Immature natural killer cell (primary cell): ENCODE results near the gene REEP1. TPM values are rescaled to one million over a fixed set of nuclear protein-coding genes. Genes with fewer than 3 reads are reported as not detected.

Experiments used
- DNase-seq, 3 donors: peaks; one replicate each; pipeline ENCODE4 v3.0.0; 2022; ENCODE audit warnings: mixed read lengths in 1 of 3
- H3K27ac Mint-ChIP-seq, 6 donors: one replicate each; pipeline ENCODE4 v1.8.0; 2020; ENCODE audit warnings: mixed read lengths in 6 of 6, mild to moderate bottlenecking in 5 of 6, inconsistent platforms in 4 of 6, moderate library complexity in 3 of 6
- H3K27me3 Mint-ChIP-seq, 3 donors: one replicate each; pipeline ENCODE4 v1.8.0; 2020 to 2021; ENCODE audit warnings: low read depth in 3 of 3, mild to moderate bottlenecking in 3 of 3, mixed read lengths in 3 of 3, moderate library complexity in 3 of 3, inconsistent platforms in 1 of 3
- H3K36me3 Mint-ChIP-seq, 3 donors: one replicate each; pipeline ENCODE4 v1.8.0; 2020; ENCODE audit warnings: mixed read lengths in 3 of 3, inconsistent platforms in 2 of 3, mild to moderate bottlenecking in 2 of 3
- H3K4me1 Mint-ChIP-seq, 2 donors: one replicate each; pipeline ENCODE4 v1.8.0; 2020; ENCODE audit warnings: inconsistent platforms in 2 of 2, mild to moderate bottlenecking in 2 of 2, mixed read lengths in 2 of 2, moderate library complexity in 1 of 2
- H3K4me3 Mint-ChIP-seq, 5 donors: one replicate each; pipeline ENCODE4 v1.8.0; 2020; ENCODE audit warnings: mild to moderate bottlenecking in 5 of 5, mixed read lengths in 5 of 5, inconsistent platforms in 3 of 5, moderate library complexity in 3 of 5
- H3K9me3 Mint-ChIP-seq, 6 donors: one replicate each; pipeline ENCODE4 v1.8.0; 2020; ENCODE audit warnings: mild to moderate bottlenecking in 6 of 6, mixed read lengths in 6 of 6, inconsistent platforms in 4 of 6, moderate library complexity in 3 of 6
- polyA plus RNA-seq, 3 donors: library from polyadenylated mRNA; unstranded; fragments of 300-500 nt; fragmentation: Illumina TruSeq; gene quantifications; one replicate each; pipeline ENCODE4 v1.2.3, GENCODE V29; 2021

The REEP1 gene
- polyA plus RNA-seq, 3 donors from 2014 or later, result not detected

DNA sequence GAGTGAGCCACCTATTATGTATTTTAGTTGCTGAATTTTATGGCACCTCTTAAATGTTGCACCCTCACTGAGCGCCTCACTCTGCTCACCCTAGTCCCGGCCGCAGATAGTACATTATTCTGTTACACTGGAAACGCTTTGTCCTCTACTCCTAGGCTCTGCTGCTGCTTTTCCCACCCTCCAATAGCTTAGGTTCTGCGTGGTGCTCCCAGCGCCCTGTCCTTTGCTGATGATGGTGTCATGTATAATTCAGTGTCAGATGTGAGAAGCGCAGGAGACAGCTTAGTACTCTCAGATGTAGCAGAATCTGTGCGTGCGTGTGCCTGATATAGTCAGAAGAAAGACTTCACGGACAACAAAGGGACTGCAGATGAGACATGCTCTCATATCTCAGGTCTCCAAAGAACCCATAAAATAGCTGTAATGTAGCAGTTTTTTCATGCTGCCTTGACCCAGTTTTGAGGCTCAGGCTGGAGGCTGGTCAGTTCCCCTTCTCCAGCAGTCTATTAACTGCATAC lies 1.4 kb upstream of the REEP1 start:
- Mint-ChIP-seq H3K27me3 (peaks cover 16 to 36% (median 24%) of the 10 kb centered on the region in 3 donors), H3K4me3 (no peak overlapping the region), H3K36me3 (peaks cover 0 to 12% (median 4%) of the 10 kb centered on the region in 3 donors), H3K4me1 (peaks cover 6 to 9% of the 10 kb centered on the region in 2 donors), H3K27ac (no peak overlapping the region), H3K9me3 (peaks cover 10 to 22% (median 19%) of the 10 kb centered on the region in 6 donors)
- no peak for DNase-seq

DNA sequence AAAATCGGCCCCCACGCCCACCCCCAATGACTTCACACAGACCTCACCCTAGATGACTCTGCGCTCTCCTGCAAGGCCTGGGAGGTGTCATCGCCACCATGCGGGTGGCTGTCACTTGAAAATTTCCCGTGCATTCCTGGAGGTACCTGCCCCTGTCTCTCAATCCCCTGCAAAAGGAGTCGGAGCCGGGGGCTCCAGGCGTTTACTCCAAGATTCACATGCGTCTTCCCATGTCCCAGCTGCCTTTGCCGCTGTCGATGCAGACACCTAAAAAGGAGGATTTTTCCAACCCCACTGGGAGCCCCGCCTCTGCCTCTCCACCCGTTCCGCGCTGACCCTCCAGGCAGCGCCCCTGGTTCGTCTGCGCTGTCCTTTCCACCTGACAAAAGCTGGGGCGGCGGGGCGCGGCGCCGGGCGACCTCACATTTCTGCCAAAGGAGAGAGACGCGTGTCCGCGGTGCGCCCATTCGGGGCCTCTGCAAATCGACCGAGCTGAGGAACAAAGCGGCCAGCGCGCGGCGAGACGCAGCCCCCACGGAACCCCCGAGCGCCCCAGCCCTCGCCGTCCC lies 667 bp downstream of the REEP1 start:
- Mint-ChIP-seq H3K27ac (no peak overlapping the region), H3K36me3 (peaks cover 0 to 12% (median 4%) of the 10 kb centered on the region in 3 donors), H3K9me3 (peaks cover 8 to 14% (median 13%) of the 10 kb centered on the region in 6 donors), H3K27me3 (peaks cover 11 to 37% (median 23%) of the 10 kb centered on the region in 3 donors), H3K4me1 (peaks cover 6 to 9% of the 10 kb centered on the region in 2 donors), H3K4me3 (peak overlapping the region in 2 of 5 donors; percentile 20 to 47)
- DNase-seq, result no peak

DNA sequence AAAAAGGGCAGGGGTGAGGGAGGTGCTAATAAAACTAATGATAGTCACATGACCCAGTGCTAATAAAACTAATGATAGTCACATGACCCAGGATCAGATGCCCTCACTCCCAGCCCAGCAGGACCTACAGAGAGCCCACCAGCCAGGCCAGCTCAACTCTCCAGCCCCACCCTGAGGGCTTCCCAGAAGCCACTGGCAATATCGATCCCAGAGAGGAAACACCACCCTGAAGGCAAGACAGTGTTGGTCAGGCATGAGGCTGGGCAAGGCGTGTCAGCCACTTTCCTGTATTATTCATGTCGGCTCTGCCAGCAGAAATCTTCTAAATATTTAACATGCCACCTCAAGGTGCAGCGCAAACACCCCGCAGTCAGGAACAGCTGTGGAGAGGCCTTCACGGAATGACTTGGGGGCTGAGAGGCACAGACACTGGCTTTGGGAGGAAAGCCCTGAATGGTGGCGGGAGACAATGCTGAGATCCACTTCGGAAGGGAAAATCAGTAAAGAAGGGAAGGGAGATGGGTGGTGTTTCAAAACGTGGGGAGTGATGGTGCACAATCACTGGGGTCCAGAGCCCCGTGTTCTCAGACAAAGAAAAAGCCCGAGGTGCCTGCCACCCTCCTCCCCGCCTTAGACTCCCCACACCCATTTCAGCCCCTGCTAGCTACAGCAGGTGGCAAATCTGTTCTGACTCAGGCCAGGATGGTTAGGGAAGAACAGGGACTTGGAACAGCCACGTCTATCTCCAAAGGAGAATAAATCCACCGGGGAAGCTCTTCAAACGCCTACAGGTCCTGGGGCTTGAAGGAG lies 1.4 kb downstream of the REEP1 start:
- no peak for DNase-seq
- peaks cover 6 to 9% of the 10 kb centered on the region in 2 donors for H3K4me1 Mint-ChIP-seq
- no peak overlapping the region for H3K27ac Mint-ChIP-seq
- peaks cover 0 to 7% (median under 1%) of the 10 kb centered on the region in 3 donors for H3K36me3 Mint-ChIP-seq
- H3K9me3 Mint-ChIP-seq, result peaks cover 2 to 9% (median 6%) of the 10 kb centered on the region in 6 donors
- H3K4me3 Mint-ChIP-seq, result peak overlapping the region in 2 of 5 donors; percentile 10 to 23
- peaks cover 11 to 30% (median 23%) of the 10 kb centered on the region in 3 donors for H3K27me3 Mint-ChIP-seq

DNA sequence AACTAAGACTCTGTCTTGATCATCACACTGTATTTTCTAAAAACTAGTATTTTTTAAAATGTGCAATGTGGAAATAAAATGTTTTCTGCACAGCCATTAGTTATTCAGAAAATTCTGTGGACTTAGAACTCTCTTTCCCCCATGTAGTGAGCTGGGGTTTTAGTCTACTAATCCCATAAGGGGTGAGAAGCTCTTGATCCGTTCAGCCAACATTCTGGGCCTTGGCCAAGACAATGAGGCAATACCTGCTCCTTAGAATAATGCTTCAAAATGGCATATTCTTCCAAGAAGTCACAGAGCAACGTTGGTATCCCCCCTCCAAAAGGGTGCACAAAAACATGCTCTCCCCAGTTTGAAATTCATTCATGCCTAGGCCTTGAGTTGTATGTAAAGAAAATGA lies 4.0 kb downstream of the REEP1 start:
- DNase-seq, result no peak
- H3K36me3 Mint-ChIP-seq, result peaks cover 0 to 3% (median 0%) of the 10 kb centered on the region in 3 donors
- no peak overlapping the region for H3K27ac Mint-ChIP-seq
- peaks cover 4 to 27% (median 13%) of the 10 kb centered on the region in 3 donors for H3K27me3 Mint-ChIP-seq
- peaks cover 0 to 2% (median 0%) of the 10 kb centered on the region in 6 donors for H3K9me3 Mint-ChIP-seq
- no peak overlapping the region for H3K4me3 Mint-ChIP-seq
- H3K4me1 Mint-ChIP-seq, result peaks cover 6 to 7% of the 10 kb centered on the region in 2 donors

DNA sequence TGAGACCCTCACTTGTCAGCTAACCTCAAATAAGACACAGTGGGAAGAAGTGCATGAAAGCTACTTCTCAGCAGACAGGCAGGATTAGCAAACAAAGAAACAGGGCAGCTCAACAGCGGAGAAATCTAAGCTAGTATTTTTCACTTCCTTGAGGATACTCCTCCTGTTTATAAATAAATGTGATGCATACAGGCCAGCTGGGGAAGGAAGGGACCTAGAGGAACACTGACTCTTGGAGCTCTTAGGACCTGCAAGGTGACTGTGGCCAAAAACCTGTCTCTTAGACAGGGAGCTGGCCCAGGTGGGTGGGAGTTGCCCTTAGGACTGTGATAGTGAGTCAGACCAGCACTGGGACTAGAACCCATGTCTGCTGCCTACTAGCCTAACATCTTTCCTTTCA lies 4.8 kb downstream of the REEP1 start:
- Mint-ChIP-seq H3K4me3 (no peak overlapping the region), H3K27me3 (peaks cover 2 to 29% (median 8%) of the 10 kb centered on the region in 3 donors), H3K36me3 (no peaks in the 10 kb centered on the region), H3K4me1 (peaks cover 0 to 3% of the 10 kb centered on the region in 2 donors), H3K9me3 (peaks cover 0 to 2% (median 0%) of the 10 kb centered on the region in 6 donors), H3K27ac (no peak overlapping the region)
- no peak for DNase-seq

DNA sequence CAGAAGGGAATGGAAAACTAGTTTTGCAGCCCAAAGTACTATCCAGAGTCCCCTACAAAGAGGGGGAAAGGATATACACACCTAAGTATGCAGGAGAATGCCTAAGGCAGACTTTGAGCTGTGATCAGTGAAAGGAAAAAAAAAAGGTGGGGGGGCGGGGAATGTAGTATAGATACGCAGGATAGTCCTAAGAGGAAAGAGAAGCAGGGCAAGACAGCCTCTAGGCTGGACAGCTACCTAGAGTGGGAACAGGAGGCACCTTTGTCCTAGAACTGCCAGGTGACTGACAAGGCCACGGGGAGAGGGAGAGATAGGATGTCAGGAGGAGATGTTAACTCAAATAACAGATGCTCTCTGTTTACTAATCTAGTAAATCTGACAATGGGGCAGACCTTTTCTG lies 6.0 kb downstream of the REEP1 start:
- H3K27ac Mint-ChIP-seq, result no peak overlapping the region
- H3K36me3 Mint-ChIP-seq, result no peaks in the 10 kb centered on the region
- H3K4me1 Mint-ChIP-seq, result peaks cover 0 to under 1% of the 10 kb centered on the region in 2 donors
- peaks cover 4 to 27% (median 7%) of the 10 kb centered on the region in 3 donors for H3K27me3 Mint-ChIP-seq
- H3K9me3 Mint-ChIP-seq, result peaks cover 0 to 2% (median 0%) of the 10 kb centered on the region in 6 donors
- DNase-seq, result no peak
- H3K4me3 Mint-ChIP-seq, result no peak overlapping the region

DNA sequence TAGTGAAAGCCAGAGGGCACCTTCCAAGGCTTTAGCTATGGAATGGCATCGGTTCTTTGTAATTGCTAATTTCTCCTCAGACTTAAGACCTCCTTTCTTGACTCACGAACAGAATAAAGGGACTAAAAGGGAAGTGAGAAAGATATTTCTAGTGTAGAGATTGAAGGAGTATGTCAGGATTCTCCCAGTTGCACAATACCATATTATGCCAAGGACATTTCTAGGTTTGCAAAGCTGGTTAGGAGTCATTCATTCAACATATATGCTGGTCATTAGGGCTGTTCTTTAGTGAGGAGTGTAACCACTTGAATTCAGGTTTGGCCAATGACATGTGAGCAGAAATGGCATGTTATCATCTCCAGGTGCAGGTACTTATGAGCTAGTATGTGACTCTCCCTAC lies 7.4 kb downstream of the REEP1 start:
- peaks cover 0 to 19% (median 4%) of the 10 kb centered on the region in 3 donors for H3K27me3 Mint-ChIP-seq

DNA sequence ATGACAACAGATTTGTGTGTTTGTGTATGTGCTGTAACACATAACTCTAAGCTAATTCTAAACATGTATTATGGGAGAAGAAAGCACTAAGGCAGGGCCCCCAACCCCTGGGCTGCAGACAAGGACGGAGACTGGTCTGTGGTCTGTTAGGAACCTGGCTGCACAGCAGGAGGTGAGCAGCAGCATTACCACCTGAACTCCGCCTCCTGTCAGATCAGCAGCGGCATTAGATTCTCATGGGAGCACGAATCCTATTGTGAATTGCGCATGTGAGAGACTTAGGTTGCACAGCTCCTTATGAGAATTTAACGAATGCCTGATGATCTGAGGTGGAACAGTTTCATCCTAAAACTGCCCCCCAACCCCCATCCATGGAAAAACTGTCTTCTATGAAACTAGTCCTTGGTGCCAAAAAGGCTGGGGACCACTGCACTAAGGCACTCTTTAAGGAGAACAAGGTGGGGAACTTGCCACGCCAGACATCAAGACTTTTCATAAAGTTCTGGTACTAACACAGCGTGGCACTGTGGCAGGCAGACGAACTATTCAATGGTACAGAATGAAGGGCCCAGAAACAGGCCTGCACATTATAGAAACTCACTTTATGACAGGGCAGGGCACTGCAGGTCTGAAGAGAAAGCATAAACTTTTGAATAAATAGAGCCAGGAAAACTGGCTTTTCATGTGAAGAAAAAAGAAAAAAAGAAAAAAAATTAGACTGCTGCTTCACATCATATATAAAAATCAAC lies 14.0 kb downstream of the REEP1 start:
- Mint-ChIP-seq H3K4me3 (no peak overlapping the region), H3K36me3 (no peaks in the 10 kb centered on the region), H3K27me3 (peaks cover 2 to 4% (median 3%) of the 10 kb centered on the region in 3 donors), H3K4me1 (no peaks in the 10 kb centered on the region), H3K9me3 (peaks cover 0 to 1% (median 0%) of the 10 kb centered on the region in 6 donors), H3K27ac (no peak overlapping the region)
- no peak for DNase-seq

More for the DNA sequence above, 7.4 kb downstream of the REEP1 start:
- Mint-ChIP-seq H3K27ac (no peak overlapping the region), H3K4me1 (no peaks in the 10 kb centered on the region), H3K9me3 (peaks cover 0 to 2% (median 0%) of the 10 kb centered on the region in 6 donors), H3K4me3 (no peak overlapping the region), H3K36me3 (no peaks in the 10 kb centered on the region)
- no peak for DNase-seq

DNA sequence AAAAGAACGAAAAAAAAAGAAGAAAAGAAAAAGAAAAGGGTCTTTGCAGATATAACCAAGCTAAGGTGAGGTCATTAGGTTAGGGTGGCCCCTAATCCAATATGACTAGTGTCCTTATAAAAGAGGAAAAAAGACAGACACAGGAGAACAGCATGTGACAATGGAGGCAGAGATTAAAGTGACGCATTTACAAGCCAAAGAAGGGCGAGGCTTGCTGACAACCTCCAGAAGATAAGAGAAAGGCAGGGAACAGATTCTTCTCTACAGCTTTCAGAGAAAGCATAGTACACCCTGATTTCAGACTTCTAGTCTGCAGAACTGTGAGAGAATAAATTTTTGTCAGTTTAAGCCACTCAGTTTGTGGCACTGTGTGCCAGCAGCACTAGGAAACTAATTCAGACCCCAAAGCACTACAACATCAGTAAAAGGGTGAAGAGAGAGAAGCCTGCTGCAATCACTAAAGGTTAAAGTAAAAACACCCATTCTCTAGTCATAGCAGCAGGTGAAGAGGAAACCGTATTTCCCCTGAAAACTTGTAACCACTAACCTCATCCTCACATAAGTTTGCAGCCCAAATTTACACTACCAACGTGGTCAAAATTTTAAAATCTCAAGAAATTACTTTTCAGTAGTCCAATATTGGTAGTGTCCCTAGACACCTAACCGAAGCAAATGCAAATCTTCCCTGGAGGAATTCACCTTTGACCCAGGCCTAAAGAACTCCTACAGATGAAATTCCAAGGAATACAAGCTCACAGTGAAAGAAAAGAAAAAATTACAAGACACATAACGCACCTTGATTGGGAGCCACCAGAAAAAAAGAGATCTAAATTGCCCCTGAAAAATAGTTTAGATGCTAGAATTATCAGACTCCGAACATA lies 17.5 kb downstream of the REEP1 start:
- no peak overlapping the region for H3K27ac Mint-ChIP-seq
- no peak for DNase-seq
- no peak overlapping the region for H3K4me3 Mint-ChIP-seq
- H3K9me3 Mint-ChIP-seq, result peaks cover 0 to 1% (median 0%) of the 10 kb centered on the region in 6 donors
- H3K4me1 Mint-ChIP-seq, result no peaks in the 10 kb centered on the region
- H3K36me3 Mint-ChIP-seq, result no peaks in the 10 kb centered on the region
- peaks cover 0 to 10% (median 0%) of the 10 kb centered on the region in 3 donors for H3K27me3 Mint-ChIP-seq

DNA sequence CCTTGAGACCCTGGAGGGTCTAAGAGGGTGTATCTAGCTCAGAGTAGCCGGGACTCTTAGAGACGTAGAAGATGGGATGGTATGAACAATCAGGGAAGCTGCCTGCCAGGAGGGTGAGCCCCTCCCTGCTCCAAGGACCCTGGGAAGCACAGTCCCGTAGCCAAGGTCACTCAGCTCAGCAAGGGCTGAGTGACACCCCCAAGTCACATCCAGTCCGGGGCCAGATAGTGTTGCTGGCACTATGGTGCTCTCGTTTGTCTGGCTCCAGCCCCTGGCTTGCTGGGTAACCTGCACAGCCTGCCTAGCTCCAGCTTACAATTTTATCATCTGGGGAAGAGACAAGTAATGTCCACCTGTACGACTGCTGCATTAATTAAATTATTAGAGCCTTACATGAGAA lies 22.3 kb downstream of the REEP1 start:
- Mint-ChIP-seq H3K27me3 (peaks cover 0 to 9% (median 3%) of the 10 kb centered on the region in 3 donors), H3K9me3 (no peaks in the 10 kb centered on the region), H3K36me3 (no peaks in the 10 kb centered on the region), H3K27ac (no peak overlapping the region), H3K4me3 (no peak overlapping the region), H3K4me1 (no peaks in the 10 kb centered on the region)
- no peak for DNase-seq

DNA sequence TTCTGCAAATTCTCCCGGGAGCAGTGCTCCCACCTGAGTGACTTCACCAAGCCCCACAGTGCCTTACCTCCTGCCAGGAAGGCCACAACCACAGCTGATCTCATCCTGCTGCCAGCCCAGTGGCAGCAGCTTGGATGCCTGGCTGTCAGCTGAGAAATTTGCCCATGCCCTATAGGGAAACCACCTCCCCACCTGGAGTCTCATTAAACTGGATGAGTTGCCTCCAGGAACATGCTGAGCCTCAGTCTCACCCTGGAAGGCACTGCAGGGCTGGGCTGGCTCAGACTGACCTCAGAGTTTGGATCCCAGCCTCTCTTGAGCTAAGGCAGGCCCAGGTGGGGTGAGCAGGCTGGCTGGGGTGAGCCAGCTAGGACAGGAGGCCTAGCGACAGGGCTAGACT lies 23.3 kb downstream of the REEP1 start:
- no peak for DNase-seq

DNA sequence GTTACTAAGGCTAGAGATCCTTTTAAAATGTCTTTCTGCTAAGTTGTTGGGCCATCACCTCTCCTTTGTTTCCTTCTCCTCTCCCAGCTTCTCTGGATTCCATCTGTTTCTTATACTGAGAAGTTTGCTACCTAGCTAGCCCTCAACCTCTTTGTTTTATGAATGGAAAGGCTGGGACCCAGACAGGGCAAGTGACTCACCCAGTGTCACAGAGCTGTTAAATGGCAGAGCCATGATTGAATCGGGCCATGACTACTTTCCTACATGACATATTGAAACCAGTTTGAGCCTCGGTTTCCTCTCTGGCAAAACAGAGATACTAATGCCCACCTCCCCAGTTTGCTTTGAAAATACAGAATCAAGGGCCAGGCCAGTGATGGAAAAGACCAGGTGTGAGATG lies 24.1 kb downstream of the REEP1 start:
- Mint-ChIP-seq H3K9me3 (no peaks in the 10 kb centered on the region), H3K4me3 (no peak overlapping the region), H3K4me1 (no peaks in the 10 kb centered on the region), H3K27ac (no peak overlapping the region), H3K27me3 (peaks cover 0 to 12% (median 4%) of the 10 kb centered on the region in 3 donors), H3K36me3 (no peaks in the 10 kb centered on the region)
- DNase-seq, result no peak

More for the DNA sequence above, 23.3 kb downstream of the REEP1 start:
- no peaks in the 10 kb centered on the region for H3K9me3 Mint-ChIP-seq
- H3K4me1 Mint-ChIP-seq, result no peaks in the 10 kb centered on the region
- H3K27me3 Mint-ChIP-seq, result peaks cover 0 to 12% (median 4%) of the 10 kb centered on the region in 3 donors
- no peak overlapping the region for H3K4me3 Mint-ChIP-seq
- no peaks in the 10 kb centered on the region for H3K36me3 Mint-ChIP-seq
- no peak overlapping the region for H3K27ac Mint-ChIP-seq

DNA sequence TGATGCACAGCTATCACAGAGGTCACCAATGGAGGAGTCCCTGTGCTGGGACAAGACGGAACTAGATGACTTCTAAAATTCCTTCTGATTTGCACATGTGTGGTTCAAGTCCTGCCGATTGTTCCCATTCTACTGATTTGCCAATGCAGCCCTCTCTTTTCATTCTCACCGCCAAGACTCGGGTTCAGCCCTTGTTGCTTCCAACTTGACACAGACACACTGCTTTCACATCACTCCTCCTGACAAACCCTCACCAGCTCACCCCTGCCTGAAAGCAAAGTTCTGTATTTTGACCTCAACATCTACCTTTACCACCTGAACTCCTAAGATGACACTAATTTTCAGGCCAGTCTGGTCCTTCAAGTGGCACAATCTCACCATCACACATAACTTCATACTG lies 25.5 kb downstream of the REEP1 start:
- H3K4me1 Mint-ChIP-seq, result no peaks in the 10 kb centered on the region
- no peak for DNase-seq
- H3K4me3 Mint-ChIP-seq, result no peak overlapping the region
- peaks cover 0 to 12% (median 4%) of the 10 kb centered on the region in 3 donors for H3K27me3 Mint-ChIP-seq
- H3K36me3 Mint-ChIP-seq, result no peaks in the 10 kb centered on the region
- no peak overlapping the region for H3K27ac Mint-ChIP-seq
- H3K9me3 Mint-ChIP-seq, result no peaks in the 10 kb centered on the region
